A673 (cell line): Measurements from ENCODE around the gene ACADL. TPM values are rescaled to one million over a fixed set of nuclear protein-coding genes. Genes with fewer than 3 reads are reported as not detected.
"Not testable (repeated sequence)": the region's sequence is repeated elsewhere in the genome, so short reads cannot be mapped to it uniquely, and the experiment has no call there.

ENCODE experiments used
- BruUV-seq: library from RNA; stranded (reverse); fragments of 400-500 nt; replicated peaks from 2 replicates; lab custom pipeline; 2021; lab: Mats Ljungman, UMichigan
- CTCF ChIA-PET: fragments of 300-600 bp; sonication (Branson Sonifier 250); formaldehyde crosslinking; loops from one replicate; lab custom pipeline; 2022; ENCODE audit warnings: antibody characterized with exemption; lab: Charles Lee
- POLR2A ChIA-PET: fragments of 300-600 bp; sonication (Branson Sonifier 250); formaldehyde crosslinking; loops from one replicate; lab custom pipeline; 2022; ENCODE audit warnings: antibody characterized with exemption; ENCODE audit not compliant: low non-redundant PET; lab: Charles Lee
- DNase-seq: peaks from one replicate; pipeline ENCODE4 v3.0.0-alpha.2; 2015; ENCODE audit warnings: low spot score
- H3K27ac ChIP-seq: fragments of 200-600 bp; sonication (generic); 2 replicates; pipeline ENCODE4 v1.5.1; 2016; ENCODE audit warnings: mixed run types, low read depth, mild to moderate bottlenecking, mixed read lengths, antibody characterized with exemption, low read length; ENCODE audit not compliant: poor library complexity, severe bottlenecking
- H3K27me3 ChIP-seq: fragments of 200-600 bp; sonication (generic); replicated peaks from 2 replicates; pipeline ENCODE4 v1.6.1; 2017; ENCODE audit warnings: mixed run types, low read depth, mild to moderate bottlenecking, mixed read lengths, antibody characterized with exemption, low read length; ENCODE audit not compliant: insufficient read depth, poor library complexity
- H3K36me3 ChIP-seq: fragments of 200-600 bp; sonication (generic); 2 replicates; pipeline ENCODE4 v1.6.1; 2016; ENCODE audit warnings: mixed run types, mild to moderate bottlenecking, mixed read lengths, antibody characterized with exemption, low read length; ENCODE audit not compliant: insufficient read depth, poor library complexity, severe bottlenecking
- H3K4me1 ChIP-seq: fragments of 200-600 bp; sonication (generic); 2 replicates; pipeline ENCODE4 v1.6.1; 2017; ENCODE audit warnings: mixed run types, mild to moderate bottlenecking, mixed read lengths, antibody characterized with exemption, low read length; ENCODE audit not compliant: insufficient read depth, poor library complexity, severe bottlenecking
- H3K4me3 ChIP-seq: fragments of 200-600 bp; sonication (generic); 2 replicates; pipeline ENCODE4 v1.5.1; 2016; ENCODE audit warnings: low read depth, mixed run types, mild to moderate bottlenecking, mixed read lengths, low read length; ENCODE audit not compliant: poor library complexity, severe bottlenecking
- H3K9me3 ChIP-seq: fragments of 200-600 bp; sonication (generic); 2 replicates; pipeline ENCODE4 v1.6.1; 2016; ENCODE audit warnings: mixed run types, low read depth, mild to moderate bottlenecking, mixed read lengths, antibody characterized with exemption, low read length; ENCODE audit not compliant: poor library complexity, severe bottlenecking
- CTCF ChIP-seq: fragments of 300-800, 200-600 bp; sonication (generic); conservative IDR thresholded peaks from 2 replicates; pipeline ENCODE4 v1.5.1; 2017; ENCODE audit warnings: low read depth, mild to moderate bottlenecking, antibody characterized with exemption, low read length, moderate library complexity, mixed read lengths
- EZH2 ChIP-seq: fragments of 200-600 bp; sonication (generic); IDR thresholded peaks from 2 replicates; pipeline ENCODE4 v1.6.1; 2017; ENCODE audit warnings: borderline replicate concordance, low read depth, mild to moderate bottlenecking, mixed read lengths, antibody characterized with exemption, low read length; ENCODE audit not compliant: poor library complexity, severe bottlenecking
- intact Hi-C: fragments of 100-400 bp; cut with micrococcal nuclease; formaldehyde crosslinking; loops from one replicate; pipeline ENCODE4 v1.10.0; 2022; ENCODE audit not compliant: unreplicated experiment
- total RNA-seq: library from RNA; stranded (reverse); gene quantifications from 2 replicates; pipeline ENCODE4 v1.2.3, GENCODE V29; 2021

The ACADL gene
- total RNA-seq, 1 experiment from 2014 or later: not detected

GRCh38 chr2:210180477-210180876 is 44.8 kb downstream of the ACADL start:
- POLR2A ChIA-PET: no interaction called here
- CTCF ChIA-PET: no interaction called here
- Histone ChIP-seq H3K27me3 (no peaks in the 10 kb centered on the region), H3K4me3 (no peak overlapping the region), H3K27ac (no peak overlapping the region), H3K4me1 (no peaks in the 10 kb centered on the region), H3K36me3 (no peaks in the 10 kb centered on the region), H3K9me3 (no peaks in the 10 kb centered on the region)
- TF ChIP-seq EZH2 (no peak), CTCF (no peak)
- intact Hi-C loops: no loop called here
- DNase-seq: no peak
- BruUV-seq: no TSS peak

- no peak for DNase-seq
- TF ChIP-seq EZH2 (no peak), CTCF (no peak)
- Histone ChIP-seq H3K4me3 (no peak overlapping the region), H3K27ac (no peak overlapping the region), H3K36me3 (no peaks in the 10 kb centered on the region), H3K4me1 (no peaks in the 10 kb centered on the region), H3K27me3 (no peaks in the 10 kb centered on the region), H3K9me3 (no peaks in the 10 kb centered on the region)
- ChIA-PET CTCF (no interaction called here), POLR2A (no interaction called here)
- no TSS peak for BruUV-seq
- intact Hi-C loops: no loop called here
These were observed 45.8 kb downstream of the ACADL start for GRCh38 chr2:210179351-210179990.

- no TSS peak for BruUV-seq
- DNase-seq: no peak
- H3K27me3 ChIP-seq: no peaks in the 10 kb centered on the region
- H3K9me3 ChIP-seq: no peaks in the 10 kb centered on the region
- H3K4me3 ChIP-seq: no peak overlapping the region
- no peak for TF ChIP-seq EZH2
- TF ChIP-seq CTCF: no peak
- H3K4me1 ChIP-seq: no peaks in the 10 kb centered on the region
- ChIA-PET POLR2A (no interaction called here), CTCF (no interaction called here)
- no peaks in the 10 kb centered on the region for H3K36me3 ChIP-seq
- no peak overlapping the region for H3K27ac ChIP-seq
- intact Hi-C loops: no loop called here
These were observed 47.5 kb downstream of the ACADL start for GRCh38 chr2:210177769-210178168.

GRCh38 chr2:210177115-210177514 is 48.1 kb downstream of the ACADL start:
- BruUV-seq, CTCF ChIA-PET, H3K36me3 ChIP-seq, intact Hi-C loops, POLR2A ChIA-PET, H3K27me3 ChIP-seq, DNase-seq, H3K27ac ChIP-seq, H3K9me3 ChIP-seq, H3K4me3 ChIP-seq, H3K4me1 ChIP-seq: not testable (repeated sequence)
